SK-N-MC (cell line): ENCODE results near the gene IL36B.

ENCODE experiments used
- EZH2 ChIP-seq: fragments of 200-600 bp; sonication (generic); IDR thresholded peaks from one replicate; pipeline ENCODE4 v1.6.1; 2017; ENCODE audit warnings: antibody characterized with exemption
- FOXP2 ChIP-seq: optimal IDR thresholded peaks from 2 replicates; pipeline ENCODE3; 2011; ENCODE audit warnings: mild to moderate bottlenecking, moderate library complexity; ENCODE audit not compliant: insufficient read depth; ENCODE audit errors: extremely low read length, control extremely low read depth
- POLR2AphosphoS5 ChIP-seq: IDR thresholded peaks from 2 replicates; pipeline ENCODE4 v1.6.1; 2012; ENCODE audit warnings: mild to moderate bottlenecking, low read depth, low read length, borderline replicate concordance

GRCh38 chr2:113073325-113073834 lies 20.7 kb upstream of the IL36B start:
- TF ChIP-seq EZH2 (no peak), POLR2AphosphoS5 (no peak), FOXP2 (no peak)
